ENCODE data around the gene EGFR.

- TF ChIP-seq CTCF (IDR thresholded peaks at IDR 0.05) (no peak), POLR2A (IDR thresholded peaks at IDR 0.05) (no peak)
These were observed 146.5 kb downstream of the EGFR start for GRCh38 chr7:55165176-55165861.

Data from uterus (tissue), 2 donors.